ENCODE results near the gene BNIP3.

DNA sequence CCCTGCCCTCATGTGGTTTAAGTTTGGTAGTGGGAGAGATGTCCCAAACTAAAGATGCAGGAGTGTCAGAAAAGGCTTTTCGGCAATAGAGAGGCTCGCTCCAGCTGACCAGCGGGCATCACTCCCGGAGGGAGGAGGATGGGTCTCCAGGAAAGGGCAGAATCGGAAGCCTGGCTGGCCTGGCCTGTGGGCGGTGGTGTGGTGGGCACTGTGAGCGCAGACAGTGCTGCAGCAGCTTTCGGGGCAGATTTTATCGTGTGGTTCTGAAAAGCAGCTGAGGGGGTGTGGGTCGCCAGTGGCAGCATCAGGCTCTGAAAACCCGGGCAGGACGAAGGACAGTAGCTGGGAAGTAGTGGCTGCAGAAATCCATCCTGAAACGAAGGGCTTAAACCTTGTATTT, 12.8 kb downstream of the BNIP3 start:
- TF ChIP-seq, protein P1, sequence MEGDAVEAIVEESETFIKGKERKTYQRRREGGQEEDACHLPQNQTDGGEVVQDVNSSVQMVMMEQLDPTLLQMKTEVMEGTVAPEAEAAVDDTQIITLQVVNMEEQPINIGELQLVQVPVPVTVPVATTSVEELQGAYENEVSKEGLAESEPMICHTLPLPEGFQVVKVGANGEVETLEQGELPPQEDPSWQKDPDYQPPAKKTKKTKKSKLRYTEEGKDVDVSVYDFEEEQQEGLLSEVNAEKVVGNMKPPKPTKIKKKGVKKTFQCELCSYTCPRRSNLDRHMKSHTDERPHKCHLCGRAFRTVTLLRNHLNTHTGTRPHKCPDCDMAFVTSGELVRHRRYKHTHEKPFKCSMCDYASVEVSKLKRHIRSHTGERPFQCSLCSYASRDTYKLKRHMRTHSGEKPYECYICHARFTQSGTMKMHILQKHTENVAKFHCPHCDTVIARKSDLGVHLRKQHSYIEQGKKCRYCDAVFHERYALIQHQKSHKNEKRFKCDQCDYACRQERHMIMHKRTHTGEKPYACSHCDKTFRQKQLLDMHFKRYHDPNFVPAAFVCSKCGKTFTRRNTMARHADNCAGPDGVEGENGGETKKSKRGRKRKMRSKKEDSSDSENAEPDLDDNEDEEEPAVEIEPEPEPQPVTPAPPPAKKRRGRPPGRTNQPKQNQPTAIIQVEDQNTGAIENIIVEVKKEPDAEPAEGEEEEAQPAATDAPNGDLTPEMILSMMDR (IDR thresholded peaks at IDR 0.05; ENCODE audit: low read depth, low read length, poor library complexity, severe bottlenecking): no peak
- TF ChIP-seq EZH2phosphoT487 (IDR thresholded peaks at IDR 0.05; ENCODE audit: borderline replicate concordance, low read length): no peak

Data from DOHH2 (cell line).